CD4-positive, alpha-beta T cell treated with Interleukin-12 subunit alpha and Interleukin-12 subunit beta, for 1 hour (primary cell): ENCODE measurements around the gene BCL2L1.
"Not testable (repeated sequence)": the region's sequence is repeated elsewhere in the genome, so short reads cannot be mapped to it uniquely, and the experiment has no call there.

Experiments used
- DNase-seq: peaks from one replicate; pipeline ENCODE4 v3.0.0-alpha.2; 2020

Gene BCL2L1

GRCh38 chr20:31642837-31643236 lies 79.8 kb downstream of the BCL2L1 start:
- no peak for DNase-seq

- DNase-seq: no peak
These were observed 81.3 kb downstream of the BCL2L1 start for GRCh38 chr20:31641391-31641790.

GRCh38 chr20:31640259-31640658 lies 82.4 kb downstream of the BCL2L1 start:
- no peak for DNase-seq

GRCh38 chr20:31638816-31639215 lies 83.9 kb downstream of the BCL2L1 start:
- no peak for DNase-seq

- no peak for DNase-seq
These were observed 84.4 kb downstream of the BCL2L1 start for GRCh38 chr20:31638317-31638716.

- no peak for DNase-seq
These were observed 85.0 kb downstream of the BCL2L1 start, which contains the start of gene COX4I2 for GRCh38 chr20:31637660-31638059. Gene COX4I2, plus strand, starts transcription at chr20:31637912. Its CDS starts 1,106 bp downstream, at chr20:31639018.

- DNase-seq: no peak
These were observed 89.2 kb downstream of the BCL2L1 start for GRCh38 chr20:31633339-31633914.

GRCh38 chr20:31632548-31633338 lies 89.9 kb downstream of the BCL2L1 start:
- DNase-seq: no peak

GRCh38 chr20:31630187-31630790 lies 92.4 kb downstream of the BCL2L1 start:
- DNase-seq: no peak

GRCh38 chr20:31628057-31628456 lies 94.6 kb downstream of the BCL2L1 start:
- DNase-seq: not testable (repeated sequence)

GRCh38 chr20:31626534-31626933 lies 96.1 kb downstream of the BCL2L1 start:
- not testable (repeated sequence) for DNase-seq

- not testable (repeated sequence) for DNase-seq
These were observed 99.6 kb downstream of the BCL2L1 start for GRCh38 chr20:31623123-31623505.

- no peak for DNase-seq
These were observed 102.4 kb downstream of the BCL2L1 start for GRCh38 chr20:31620246-31620645.

GRCh38 chr20:31617432-31618104 lies 105.1 kb downstream of the BCL2L1 start:
- DNase-seq: no peak

- no peak for DNase-seq
These were observed 107.3 kb downstream of the BCL2L1 start for GRCh38 chr20:31615416-31615815.
